GM23338 (cell line): ENCODE data around the gene RESP18. TPM values are rescaled to one million over a fixed set of nuclear protein-coding genes. Genes with fewer than 3 reads are reported as not detected.

Source experiments
- ATAC-seq: fragments of 200-7000 bp; cut with Tn5 transposase; 3 replicates; pipeline ENCODE4 v1.9.1; 2020
- DNase-seq: peaks from one replicate; pipeline ENCODE4 v3.0.0-alpha.2; 2015; ENCODE audit warnings: low spot score
- H2AFZ ChIP-seq: fragments of 200-600 bp; sonication (generic); 2 replicates; pipeline ENCODE4 v1.8.0; 2016; ENCODE audit warnings: antibody characterized with exemption, mild to moderate bottlenecking, moderate library complexity
- H3F3A ChIP-seq: fragments of 200-600 bp; sonication (generic); replicated peaks from 2 replicates; pipeline ENCODE4 v1.8.0; 2017; ENCODE audit warnings: antibody characterized with exemption, mixed run types, low read depth
- H3K27ac ChIP-seq: fragments of 200-600 bp; sonication (generic); 2 replicates; pipeline ENCODE4 v1.6.1; 2016; ENCODE audit warnings: low read depth
- H3K27me3 ChIP-seq: fragments of 200-600 bp; sonication (generic); 2 replicates; pipeline ENCODE4 v1.8.0; 2016; ENCODE audit warnings: mild to moderate bottlenecking, mixed run types, moderate library complexity; ENCODE audit not compliant: insufficient read depth
- H3K36me3 ChIP-seq: fragments of 200-600 bp; sonication (generic); 2 replicates; pipeline ENCODE4 v1.8.0; 2016; ENCODE audit warnings: mild to moderate bottlenecking; ENCODE audit not compliant: insufficient read depth
- H3K4me1 ChIP-seq: fragments of 200-600 bp; sonication (generic); 2 replicates; pipeline ENCODE4 v1.8.0; 2016; ENCODE audit warnings: mild to moderate bottlenecking, moderate library complexity; ENCODE audit not compliant: insufficient read depth
- H3K4me2 ChIP-seq: fragments of 200-600 bp; sonication (generic); 2 replicates; pipeline ENCODE4 v1.7.1; 2017; ENCODE audit warnings: mixed run types
- H3K4me3 ChIP-seq: fragments of 200-600 bp; sonication (generic); 2 replicates; pipeline ENCODE4 v1.6.1; 2016; ENCODE audit warnings: mixed run types
- H3K79me2 ChIP-seq: fragments of 200-600 bp; sonication (generic); replicated peaks from 2 replicates; pipeline ENCODE4 v1.8.0; 2017; ENCODE audit warnings: mild to moderate bottlenecking; ENCODE audit not compliant: insufficient read depth
- H3K9me2 ChIP-seq: fragments of 200-600 bp; sonication (generic); 2 replicates; pipeline ENCODE4 v1.8.0; 2017; ENCODE audit not compliant: insufficient read depth
- H4K20me1 ChIP-seq: fragments of 200-600 bp; sonication (generic); replicated peaks from 2 replicates; pipeline ENCODE4 v1.8.0; 2017; ENCODE audit warnings: mild to moderate bottlenecking; ENCODE audit not compliant: insufficient read depth
- H3K27ac Mint-ChIP-seq: 2 replicates; pipeline ENCODE4 v1.8.0; 2020; ENCODE audit warnings: inconsistent platforms, mild to moderate bottlenecking, moderate library complexity, mixed read lengths
- H3K27me3 Mint-ChIP-seq: 3 replicates; pipeline ENCODE4 v1.8.0; 2022; ENCODE audit warnings: low read depth, mild to moderate bottlenecking, moderate library complexity, mixed read lengths, inconsistent platforms; ENCODE audit not compliant: insufficient read depth, poor library complexity
- H3K36me3 Mint-ChIP-seq: 3 replicates; pipeline ENCODE4 v1.8.0; 2021; ENCODE audit warnings: low read depth, mild to moderate bottlenecking, inconsistent platforms, moderate library complexity, mixed read lengths
- H3K4me1 Mint-ChIP-seq: 3 replicates; pipeline ENCODE4 v1.8.0; 2020; ENCODE audit warnings: mild to moderate bottlenecking, inconsistent platforms, mixed read lengths
- H3K4me3 Mint-ChIP-seq: 3 replicates; pipeline ENCODE4 v1.8.0; 2021; ENCODE audit warnings: moderate library complexity, mild to moderate bottlenecking, inconsistent platforms, mixed read lengths
- H3K9me3 Mint-ChIP-seq: 3 replicates; pipeline ENCODE4 v1.8.0; 2020; ENCODE audit warnings: moderate library complexity, mild to moderate bottlenecking, inconsistent platforms, mixed read lengths
- CREB1 ChIP-seq: fragments of 250-450 bp; sonication (Bioruptor Pico); IDR thresholded peaks from 2 replicates; pipeline ENCODE4 v1.5.0; 2020; ENCODE audit warnings: low read depth, mild to moderate bottlenecking, moderate library complexity
- EZH2phosphoT487 ChIP-seq: fragments of 200-600 bp; sonication (generic); IDR thresholded peaks from one replicate; pipeline ENCODE4 v1.8.1; 2018; ENCODE audit warnings: antibody characterized with exemption; ENCODE audit not compliant: unreplicated experiment
- NANOG ChIP-seq: IDR thresholded peaks from 2 replicates; pipeline ENCODE4 v1.6.1; 2016; ENCODE audit warnings: antibody characterized with exemption, borderline replicate concordance
- POLR2AphosphoS5 ChIP-seq: IDR thresholded peaks from 2 replicates; pipeline ENCODE4 v1.6.1; 2016; ENCODE audit warnings: antibody characterized with exemption, low read depth
- ZNF114 ChIP-seq: fragments of 250-450 bp; sonication (Bioruptor Pico); IDR thresholded peaks from 2 replicates; pipeline ENCODE4 v1.5.0; 2020; ENCODE audit warnings: mild to moderate bottlenecking, moderate library complexity
- polyA plus RNA-seq: library from polyadenylated mRNA; unstranded; fragments of >200 nt; fragmentation: Nextera tagmentation; extraction: Ambion mirVana; gene quantifications from 2 replicates; pipeline ENCODE4 v1.2.1, GENCODE V29; 2016
- total RNA-seq: library from RNA; depleted of rRNA; stranded (reverse); fragments of >200 nt; shearing (Covaris generic); gene quantifications from 2 replicates; pipeline ENCODE4 v1.2.3, GENCODE V29; 2014
- TF ChIP-seq, protein P1 (sequence below): IDR thresholded peaks from 2 replicates; pipeline ENCODE4 v1.6.1; 2016; ENCODE audit warnings: antibody characterized with exemption
- TF ChIP-seq, protein P2 (sequence below): IDR thresholded peaks from one replicate; pipeline ENCODE4 v1.6.1; 2018; ENCODE audit warnings: antibody characterized with exemption; ENCODE audit not compliant: unreplicated experiment
- TF ChIP-seq, protein P3 (sequence below), 2 experiments: fragments of 200-600 bp in 1 of 2; sonication (generic) in 1 of 2; conservative IDR thresholded peaks; 2 replicates each; pipeline versions ENCODE4 v1.5.1 to v1.6.1; 2016 to 2017; ENCODE audit warnings: antibody characterized with exemption in 2 of 2, low read depth in 2 of 2, mild to moderate bottlenecking in 2 of 2, moderate library complexity in 1 of 2

RESP18 gene
- total and polyA plus RNA-seq, 2 experiments from 2014 or later, result not detected

DNA sequence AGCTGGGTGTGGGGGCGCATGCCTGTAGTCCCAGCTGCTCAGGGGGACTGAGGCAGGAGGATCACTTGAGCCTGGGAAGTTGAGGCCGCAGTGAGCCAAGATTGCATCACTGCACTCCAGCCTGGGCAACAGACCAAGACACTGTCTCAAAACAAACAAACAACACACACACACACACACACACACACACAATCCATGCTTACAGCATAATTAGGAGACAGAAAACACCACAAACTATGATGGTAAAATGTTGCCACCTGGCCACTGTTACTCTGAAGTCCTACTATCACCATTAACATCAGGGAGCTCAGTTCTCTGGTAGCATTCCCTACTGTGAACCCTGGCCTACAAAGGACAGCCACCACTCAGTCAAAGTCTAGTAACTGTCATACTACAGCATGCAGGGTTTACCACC lies 36.9 kb upstream of the RESP18 start (continued):
- TF ChIP-seq POLR2AphosphoS5 (no peak), CREB1 (CRISPR knock-in tag) (no peak), NANOG (no peak), ZNF114 (CRISPR knock-in tag) (no peak)
- TF ChIP-seq, protein P1, sequence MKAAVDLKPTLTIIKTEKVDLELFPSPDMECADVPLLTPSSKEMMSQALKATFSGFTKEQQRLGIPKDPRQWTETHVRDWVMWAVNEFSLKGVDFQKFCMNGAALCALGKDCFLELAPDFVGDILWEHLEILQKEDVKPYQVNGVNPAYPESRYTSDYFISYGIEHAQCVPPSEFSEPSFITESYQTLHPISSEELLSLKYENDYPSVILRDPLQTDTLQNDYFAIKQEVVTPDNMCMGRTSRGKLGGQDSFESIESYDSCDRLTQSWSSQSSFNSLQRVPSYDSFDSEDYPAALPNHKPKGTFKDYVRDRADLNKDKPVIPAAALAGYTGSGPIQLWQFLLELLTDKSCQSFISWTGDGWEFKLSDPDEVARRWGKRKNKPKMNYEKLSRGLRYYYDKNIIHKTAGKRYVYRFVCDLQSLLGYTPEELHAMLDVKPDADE, result no peak
- TF ChIP-seq, protein P2, sequence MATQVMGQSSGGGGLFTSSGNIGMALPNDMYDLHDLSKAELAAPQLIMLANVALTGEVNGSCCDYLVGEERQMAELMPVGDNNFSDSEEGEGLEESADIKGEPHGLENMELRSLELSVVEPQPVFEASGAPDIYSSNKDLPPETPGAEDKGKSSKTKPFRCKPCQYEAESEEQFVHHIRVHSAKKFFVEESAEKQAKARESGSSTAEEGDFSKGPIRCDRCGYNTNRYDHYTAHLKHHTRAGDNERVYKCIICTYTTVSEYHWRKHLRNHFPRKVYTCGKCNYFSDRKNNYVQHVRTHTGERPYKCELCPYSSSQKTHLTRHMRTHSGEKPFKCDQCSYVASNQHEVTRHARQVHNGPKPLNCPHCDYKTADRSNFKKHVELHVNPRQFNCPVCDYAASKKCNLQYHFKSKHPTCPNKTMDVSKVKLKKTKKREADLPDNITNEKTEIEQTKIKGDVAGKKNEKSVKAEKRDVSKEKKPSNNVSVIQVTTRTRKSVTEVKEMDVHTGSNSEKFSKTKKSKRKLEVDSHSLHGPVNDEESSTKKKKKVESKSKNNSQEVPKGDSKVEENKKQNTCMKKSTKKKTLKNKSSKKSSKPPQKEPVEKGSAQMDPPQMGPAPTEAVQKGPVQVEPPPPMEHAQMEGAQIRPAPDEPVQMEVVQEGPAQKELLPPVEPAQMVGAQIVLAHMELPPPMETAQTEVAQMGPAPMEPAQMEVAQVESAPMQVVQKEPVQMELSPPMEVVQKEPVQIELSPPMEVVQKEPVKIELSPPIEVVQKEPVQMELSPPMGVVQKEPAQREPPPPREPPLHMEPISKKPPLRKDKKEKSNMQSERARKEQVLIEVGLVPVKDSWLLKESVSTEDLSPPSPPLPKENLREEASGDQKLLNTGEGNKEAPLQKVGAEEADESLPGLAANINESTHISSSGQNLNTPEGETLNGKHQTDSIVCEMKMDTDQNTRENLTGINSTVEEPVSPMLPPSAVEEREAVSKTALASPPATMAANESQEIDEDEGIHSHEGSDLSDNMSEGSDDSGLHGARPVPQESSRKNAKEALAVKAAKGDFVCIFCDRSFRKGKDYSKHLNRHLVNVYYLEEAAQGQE, result no peak

- no peaks in the 10 kb centered on the region for H3K4me1 Mint-ChIP-seq
- no peaks in the 10 kb centered on the region for H3K79me2 ChIP-seq
- no peaks in the 10 kb centered on the region for H3K27me3 ChIP-seq
- no peak overlapping the region for H3K27ac Mint-ChIP-seq
- peaks cover 5% of the 10 kb centered on the region; the same call in 2 of the 3 replicates for H3K36me3 Mint-ChIP-seq
- ATAC-seq (no peak), DNase-seq (no peak)
- no peaks in the 10 kb centered on the region for H3F3A ChIP-seq
- H3K9me3 Mint-ChIP-seq, result no peaks in the 10 kb centered on the region
- H3K4me2 ChIP-seq, result no peak overlapping the region
- H3K36me3 ChIP-seq, result no peaks in the 10 kb centered on the region
- H3K9me2 ChIP-seq, result no peaks in the 10 kb centered on the region
- no peaks in the 10 kb centered on the region for H3K4me1 ChIP-seq
- TF ChIP-seq, protein P3, sequence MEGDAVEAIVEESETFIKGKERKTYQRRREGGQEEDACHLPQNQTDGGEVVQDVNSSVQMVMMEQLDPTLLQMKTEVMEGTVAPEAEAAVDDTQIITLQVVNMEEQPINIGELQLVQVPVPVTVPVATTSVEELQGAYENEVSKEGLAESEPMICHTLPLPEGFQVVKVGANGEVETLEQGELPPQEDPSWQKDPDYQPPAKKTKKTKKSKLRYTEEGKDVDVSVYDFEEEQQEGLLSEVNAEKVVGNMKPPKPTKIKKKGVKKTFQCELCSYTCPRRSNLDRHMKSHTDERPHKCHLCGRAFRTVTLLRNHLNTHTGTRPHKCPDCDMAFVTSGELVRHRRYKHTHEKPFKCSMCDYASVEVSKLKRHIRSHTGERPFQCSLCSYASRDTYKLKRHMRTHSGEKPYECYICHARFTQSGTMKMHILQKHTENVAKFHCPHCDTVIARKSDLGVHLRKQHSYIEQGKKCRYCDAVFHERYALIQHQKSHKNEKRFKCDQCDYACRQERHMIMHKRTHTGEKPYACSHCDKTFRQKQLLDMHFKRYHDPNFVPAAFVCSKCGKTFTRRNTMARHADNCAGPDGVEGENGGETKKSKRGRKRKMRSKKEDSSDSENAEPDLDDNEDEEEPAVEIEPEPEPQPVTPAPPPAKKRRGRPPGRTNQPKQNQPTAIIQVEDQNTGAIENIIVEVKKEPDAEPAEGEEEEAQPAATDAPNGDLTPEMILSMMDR (conservative IDR thresholded peaks at IDR 0.05; ENCODE audit: low read depth in 2 of 2), result no peak
- no peak for TF ChIP-seq EZH2phosphoT487
- H4K20me1 ChIP-seq, result no peaks in the 10 kb centered on the region
- no peak overlapping the region for H3K4me3 Mint-ChIP-seq
- no peak overlapping the region for H2AFZ ChIP-seq
- no peak overlapping the region for H3K27ac ChIP-seq
- no peak overlapping the region for H3K4me3 ChIP-seq
- peaks cover 3% of the 10 kb centered on the region for H3K27me3 Mint-ChIP-seq
Measured at GRCh38 chr2:219368690-219369191, 36.2 kb upstream of the RESP18 start.
